GM12892 (cell line): Measurements from ENCODE around the gene CTNNAL1.

Experiments
- DNase-seq: peaks from one replicate; pipeline ENCODE4 v3.0.0; 2011; ENCODE audit not compliant: insufficient read length
- FAIRE-seq: peaks from 2 replicates; lab custom pipeline; 2011; peaks lifted over from hg19 to GRCh38; lab: Jason Lieb, UNC
- POLR2A ChIP-seq: IDR thresholded peaks from 2 replicates; pipeline ENCODE4 v1.6.1; 2011; ENCODE audit warnings: low read depth, low read length, control low read depth
- POLR2AphosphoS5 ChIP-seq: IDR thresholded peaks from 2 replicates; pipeline ENCODE4 v1.6.1; 2011; ENCODE audit warnings: low read depth, low read length, control low read depth
- TAF1 ChIP-seq: IDR thresholded peaks from 2 replicates; pipeline ENCODE4 v1.6.1; 2011; ENCODE audit warnings: low read depth, mild to moderate bottlenecking, control low read depth, low read length, borderline replicate concordance

The CTNNAL1 gene

DNA sequence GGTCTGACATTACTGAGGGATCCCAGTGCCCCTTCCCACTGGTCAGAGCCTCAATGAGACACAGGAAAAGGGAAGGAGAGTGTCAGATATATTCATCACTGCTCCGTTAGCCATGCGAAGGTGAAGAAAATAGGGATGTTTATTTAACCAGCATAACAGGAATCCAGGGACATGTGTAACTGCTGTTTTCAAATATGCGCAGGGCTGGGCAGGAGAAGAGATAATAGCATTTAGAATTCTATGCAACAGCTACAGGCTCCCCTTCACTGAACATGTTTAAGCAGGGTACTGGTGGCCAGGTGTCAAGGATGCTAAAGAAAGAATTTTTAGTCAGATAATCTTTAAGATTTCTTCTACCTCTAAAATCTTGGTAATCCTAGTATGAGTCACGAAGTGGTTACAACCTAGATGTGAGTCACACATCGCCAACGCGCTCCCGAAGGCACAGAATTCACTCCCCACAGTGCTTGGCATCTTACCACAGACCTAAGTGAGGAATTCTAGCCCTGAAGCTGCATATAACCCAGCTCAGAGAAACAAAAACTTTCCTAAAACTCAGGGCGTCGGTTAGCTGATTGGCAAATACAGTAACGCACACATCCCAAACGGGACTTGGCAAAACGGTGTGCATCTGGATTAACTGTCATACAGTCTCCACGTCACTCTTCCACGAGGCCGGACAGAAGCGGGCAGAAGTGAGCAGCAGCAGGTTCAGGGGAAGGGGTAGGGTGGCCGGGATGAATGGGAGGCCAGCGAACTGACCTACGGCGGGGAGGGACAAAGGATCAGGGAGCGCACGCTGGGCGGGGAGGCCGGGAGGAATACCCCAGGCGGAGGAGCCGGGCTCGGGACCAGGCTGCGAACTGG, 1.1 kb downstream of the CTNNAL1 start:
- DNase-seq, result peak; percentile 21
- peak; percentile 79 for FAIRE-seq
- no peak for TF ChIP-seq POLR2AphosphoS5
- TF ChIP-seq POLR2A, result no peak
- no peak for TF ChIP-seq TAF1

DNA sequence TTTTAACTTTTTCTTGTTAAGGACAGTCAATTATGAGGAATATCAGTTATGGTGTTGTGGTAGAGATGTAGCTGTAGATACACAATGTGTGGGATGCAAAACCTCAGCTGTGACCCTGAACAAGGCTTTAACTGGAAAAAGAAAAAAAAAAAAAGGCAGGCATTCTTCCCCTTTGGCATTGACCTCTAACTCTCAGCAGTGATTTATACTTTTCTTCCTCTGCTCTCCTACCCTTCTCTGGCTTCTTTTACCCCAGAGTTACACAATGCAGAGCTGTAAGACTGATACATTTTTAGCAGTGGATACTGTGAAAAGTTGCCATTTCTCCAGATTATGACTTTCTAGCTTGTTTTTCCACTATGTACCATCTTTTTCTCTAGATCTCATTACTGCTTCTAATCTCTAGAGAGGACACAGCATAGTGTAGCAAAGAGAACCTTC, 2.0 kb downstream of the CTNNAL1 start:
- no peak for FAIRE-seq
- no peak for DNase-seq
- TF ChIP-seq POLR2AphosphoS5 (no peak), TAF1 (no peak), POLR2A (no peak)

DNA sequence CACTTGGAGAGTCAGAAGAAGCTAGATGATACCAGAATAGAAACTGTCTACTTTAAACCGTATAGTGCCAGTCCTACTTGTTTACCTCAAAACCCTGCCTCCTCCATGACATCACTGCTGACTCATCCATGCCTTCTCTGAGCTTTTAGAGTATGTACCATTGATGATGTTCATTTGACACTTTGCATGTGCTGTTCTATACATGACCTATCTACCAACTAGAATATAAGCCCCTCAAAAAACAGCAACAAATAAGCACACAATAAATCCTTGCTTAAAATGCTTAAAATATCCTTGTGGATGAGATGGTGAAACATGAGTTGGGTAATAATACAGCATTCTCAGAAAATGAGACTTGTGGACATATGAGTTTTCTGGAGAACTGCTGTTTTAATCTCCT, 2.6 kb downstream of the CTNNAL1 start:
- TF ChIP-seq TAF1 (no peak), POLR2A (no peak), POLR2AphosphoS5 (no peak)
- peak; percentile 15 for DNase-seq
- FAIRE-seq, result peak; percentile 82

DNA sequence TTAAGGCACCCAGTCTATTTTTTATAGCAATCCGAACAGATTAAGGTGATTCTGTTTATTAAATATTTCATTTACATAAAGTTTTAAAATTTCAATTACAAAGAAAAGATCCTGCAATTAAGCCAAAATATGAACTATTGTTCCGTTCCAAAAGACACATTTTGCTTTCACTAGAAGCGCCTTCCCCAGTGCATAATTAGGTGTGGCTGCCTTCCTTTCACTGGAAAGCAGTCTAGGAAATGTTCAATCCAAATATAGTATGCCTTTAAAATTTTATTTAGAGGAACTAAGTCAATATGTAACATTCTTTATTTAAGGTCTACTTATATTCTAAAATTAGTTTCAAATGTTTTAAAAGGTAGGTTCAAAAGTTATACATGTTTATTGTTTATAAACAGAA, 7.6 kb downstream of the CTNNAL1 start:
- DNase-seq (no peak), FAIRE-seq (no peak)
- TF ChIP-seq POLR2A, result no peak
- no peak for TF ChIP-seq POLR2AphosphoS5
- TF ChIP-seq TAF1, result no peak

DNA sequence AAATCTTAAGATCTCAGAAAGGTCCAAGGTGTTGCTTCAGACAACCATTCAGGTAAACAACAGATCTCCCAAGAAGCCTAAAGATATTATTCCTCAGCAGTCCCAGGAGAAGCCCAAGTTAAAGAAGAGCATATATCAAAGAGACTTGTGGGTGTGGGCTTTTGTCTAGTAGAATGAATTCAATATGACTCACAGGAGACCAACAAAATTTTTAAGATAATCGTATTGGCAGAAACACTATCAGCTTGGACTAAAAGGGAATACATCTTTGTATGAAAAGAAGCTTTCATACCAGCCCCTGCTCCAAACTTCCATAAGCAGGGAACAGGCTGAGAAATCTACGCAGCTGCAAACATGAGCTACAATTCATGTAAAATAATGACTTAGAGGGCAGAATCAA, 10.2 kb downstream of the CTNNAL1 start:
- TF ChIP-seq POLR2A (no peak), TAF1 (no peak)
- no peak for DNase-seq
- FAIRE-seq, result no peak

DNA sequence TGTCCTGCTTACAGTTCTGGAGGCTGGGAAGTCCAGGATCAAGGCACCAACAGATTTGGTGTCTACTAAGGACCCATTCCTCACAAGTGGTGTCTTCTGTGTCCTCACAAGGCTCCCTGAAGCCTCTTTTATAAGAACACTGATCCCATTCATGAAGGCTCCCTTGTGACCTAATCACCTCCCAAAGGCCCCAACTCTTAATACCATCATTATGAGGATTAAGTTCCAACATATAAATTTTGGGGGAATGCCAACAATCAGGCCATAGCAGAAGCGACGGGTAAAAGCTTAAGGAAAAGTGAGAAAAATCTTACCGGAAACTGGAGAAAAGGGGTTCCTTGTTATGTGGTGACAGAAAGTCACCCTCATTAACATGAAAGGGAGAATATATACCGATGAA, 11.2 kb downstream of the CTNNAL1 start:
- DNase-seq, result no peak
- no peak for FAIRE-seq
- no peak for TF ChIP-seq POLR2AphosphoS5
- no peak for TF ChIP-seq TAF1
- TF ChIP-seq POLR2A, result no peak

DNA sequence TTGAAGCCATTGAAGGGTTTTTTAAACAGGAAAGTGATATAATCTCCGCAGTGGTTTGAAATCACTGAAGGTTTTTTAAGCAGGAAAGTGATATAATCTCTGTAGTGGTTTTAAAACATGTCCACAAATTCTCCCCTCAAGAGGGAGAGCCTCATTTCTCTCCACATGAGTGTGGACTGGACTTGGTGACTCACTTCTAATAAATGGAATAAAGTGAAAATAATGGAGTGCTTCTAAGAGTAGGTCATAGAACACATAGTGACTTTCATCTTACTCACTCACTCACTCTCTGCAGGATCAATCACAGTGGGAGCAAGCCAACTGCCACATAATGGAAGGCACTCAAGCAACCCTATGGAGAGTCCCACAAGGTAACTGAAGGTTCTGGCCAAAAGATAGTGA, 12.0 kb downstream of the CTNNAL1 start:
- no peak for TF ChIP-seq POLR2A
- no peak for FAIRE-seq
- no peak for DNase-seq

DNA sequence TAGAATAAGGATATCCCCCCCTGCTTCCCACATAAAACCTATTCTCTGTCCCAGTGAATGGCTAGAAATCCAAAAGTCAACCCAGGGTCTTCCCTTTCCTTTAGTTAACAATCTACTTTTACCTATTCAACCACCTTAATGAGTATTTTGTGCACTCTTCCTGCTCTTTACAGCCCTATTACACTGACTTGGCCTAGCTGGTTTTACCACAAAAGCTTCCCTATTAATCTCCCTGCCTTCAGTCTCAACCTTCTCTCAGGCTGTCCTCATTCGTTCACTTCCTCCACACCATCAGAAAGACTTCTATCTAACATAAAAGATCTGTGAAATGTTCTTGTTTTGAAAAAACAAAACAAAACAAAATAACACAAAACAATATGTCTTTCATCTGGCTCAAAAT, 16.2 kb downstream of the CTNNAL1 start:
- no peak for DNase-seq
- TF ChIP-seq POLR2AphosphoS5, result no peak
- FAIRE-seq, result no peak

DNA sequence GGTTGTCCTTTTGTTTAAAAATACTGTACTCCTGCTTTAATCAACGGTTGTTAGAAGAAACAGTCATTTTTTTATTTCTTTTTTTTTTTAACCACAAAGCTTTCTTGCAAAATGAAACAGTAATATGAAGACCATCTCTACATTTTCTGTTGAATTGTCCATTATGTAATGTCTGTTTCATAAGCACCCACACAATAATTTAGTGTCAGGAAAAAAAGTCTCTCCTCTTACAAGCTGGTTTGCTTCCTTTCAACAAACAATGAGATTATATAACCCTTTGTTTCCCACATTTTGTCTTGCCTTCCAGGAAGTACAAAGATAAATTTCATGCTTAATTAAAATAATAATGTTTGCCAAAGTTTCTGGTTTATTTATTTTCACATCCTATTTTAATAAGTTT, 16.7 kb downstream of the CTNNAL1 start:
- no peak for DNase-seq
- no peak for FAIRE-seq
- TF ChIP-seq POLR2AphosphoS5 (no peak), TAF1 (no peak), POLR2A (no peak)

DNA sequence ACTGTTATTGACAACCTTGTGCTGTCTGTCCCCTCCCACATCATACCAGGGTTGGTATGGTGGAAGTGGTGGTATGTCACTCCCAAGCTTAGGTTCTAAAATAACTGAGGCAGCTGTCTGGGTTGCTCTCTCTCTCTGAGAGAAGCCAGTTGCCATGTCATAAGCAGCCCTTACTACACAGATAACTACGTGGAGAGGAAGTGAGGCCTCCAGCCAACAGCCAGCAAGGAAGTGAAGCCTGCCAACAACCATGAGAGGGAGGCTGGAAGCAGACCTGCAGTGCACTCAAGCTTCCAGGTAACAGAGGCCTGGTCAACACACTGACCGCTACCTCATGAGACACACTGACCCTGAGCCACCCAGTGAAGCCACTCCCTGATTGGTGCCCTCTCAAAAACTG, 18.6 kb downstream of the CTNNAL1 start:
- DNase-seq, result no peak
- peak; percentile 46 for FAIRE-seq

DNA sequence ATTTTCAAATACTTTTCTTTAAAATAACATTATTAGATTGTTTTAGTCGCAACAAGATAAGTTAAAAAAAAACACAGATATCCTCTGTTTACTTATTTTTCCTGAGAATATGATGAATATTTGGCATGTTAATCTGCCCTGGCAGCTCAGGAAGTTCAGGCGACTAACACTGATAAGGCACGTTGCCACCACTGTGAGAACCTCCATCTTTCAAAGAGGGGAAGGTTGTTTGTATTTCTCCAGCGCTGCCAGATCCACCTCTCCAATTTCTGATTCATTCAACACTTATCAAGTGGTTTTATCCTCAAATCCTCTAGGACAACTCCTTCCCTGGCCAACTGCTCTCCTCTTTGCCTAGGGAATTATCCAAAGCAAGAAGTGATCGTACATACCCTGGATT, 21.8 kb downstream of the CTNNAL1 start:
- no peak for TF ChIP-seq POLR2AphosphoS5
- no peak for TF ChIP-seq POLR2A
- no peak for TF ChIP-seq TAF1
- no peak for DNase-seq
- no peak for FAIRE-seq

More for the DNA sequence above, 18.6 kb downstream of the CTNNAL1 start:
- TF ChIP-seq TAF1 (no peak), POLR2A (no peak), POLR2AphosphoS5 (no peak)

DNA sequence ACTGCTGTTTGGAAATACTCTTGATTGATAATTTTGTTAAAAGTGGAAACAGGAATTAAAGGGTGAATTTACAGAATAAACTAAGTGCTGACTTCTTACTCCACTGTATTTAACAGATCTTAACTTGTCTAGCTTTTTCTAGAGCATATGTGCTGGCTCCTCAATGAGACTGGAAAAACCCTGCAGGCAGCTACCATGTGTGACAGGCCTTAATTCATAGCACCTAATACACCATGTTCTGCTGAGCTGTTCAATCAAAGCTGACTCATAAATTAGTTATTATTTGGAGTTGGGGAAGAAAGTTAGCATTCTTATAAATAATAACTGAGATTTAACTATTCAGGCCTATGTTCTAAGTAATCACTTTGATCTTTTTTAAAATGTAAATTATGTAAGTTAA, 29.4 kb downstream of the CTNNAL1 start:
- FAIRE-seq, result no peak
- TF ChIP-seq POLR2A (no peak), POLR2AphosphoS5 (no peak), TAF1 (no peak)
- no peak for DNase-seq
